Stimulated activated effector memory CD8-positive, alpha-beta T cell treated with anti-CD3 and anti-CD28 coated beads, Interleukin-12 subunit alpha, Interleukin-12 subunit beta, amount 100 ng/mL, for 72 hours (primary cell): ENCODE results near the gene AP3S1.

Source experiments
- ATAC-seq: fragments of 150-1000 bp; cut with Tn5 transposase; 2 replicates; pipeline ENCODE4 v1.10.0; 2021
- DNase-seq, 2 donors: peaks; one replicate each; pipeline ENCODE4 v3.0.0; 2021 to 2022; ENCODE audit warnings: low spot score in 2 of 2
- H3K27ac Mint-ChIP-seq: one replicate; pipeline ENCODE4 v1.8.0; 2022; ENCODE audit warnings: mild to moderate bottlenecking, mixed read lengths
- H3K36me3 Mint-ChIP-seq: one replicate; pipeline ENCODE4 v1.8.0; 2022; ENCODE audit warnings: mild to moderate bottlenecking, mixed read lengths
- H3K4me1 Mint-ChIP-seq: one replicate; pipeline ENCODE4 v1.8.0; 2022; ENCODE audit warnings: mixed read lengths
- H3K4me3 Mint-ChIP-seq: one replicate; pipeline ENCODE4 v1.8.0; 2022; ENCODE audit warnings: mild to moderate bottlenecking, mixed read lengths
- H3K9me3 Mint-ChIP-seq: one replicate; pipeline ENCODE4 v1.8.0; 2022; ENCODE audit warnings: mixed read lengths

The AP3S1 gene

GRCh38 chr5:115843444-115844130, 1.9 kb downstream of the AP3S1 start:
- no peak overlapping the region for H3K27ac Mint-ChIP-seq
- peaks cover 40% of the 10 kb centered on the region for H3K4me1 Mint-ChIP-seq
- peak overlapping the region; percentile 96 for H3K4me3 Mint-ChIP-seq
- no peak for ATAC-seq
- H3K9me3 Mint-ChIP-seq, result no peaks in the 10 kb centered on the region
- peaks cover 24% of the 10 kb centered on the region for H3K36me3 Mint-ChIP-seq
- no peak for DNase-seq

GRCh38 chr5:115844321-115844817, 2.6 kb downstream of the AP3S1 start:
- H3K4me3 Mint-ChIP-seq, result peak overlapping the region; percentile 96
- H3K27ac Mint-ChIP-seq, result no peak overlapping the region
- no peak for DNase-seq
- peaks cover 41% of the 10 kb centered on the region for H3K4me1 Mint-ChIP-seq
- peaks cover 16% of the 10 kb centered on the region for H3K36me3 Mint-ChIP-seq
- ATAC-seq, result no peak
- H3K9me3 Mint-ChIP-seq, result no peaks in the 10 kb centered on the region

GRCh38 chr5:115847290-115847689, 5.6 kb downstream of the AP3S1 start:
- Mint-ChIP-seq H3K27ac (no peak overlapping the region), H3K4me3 (no peak overlapping the region), H3K4me1 (peaks cover 46% of the 10 kb centered on the region), H3K36me3 (no peaks in the 10 kb centered on the region), H3K9me3 (no peaks in the 10 kb centered on the region)
- ATAC-seq (no peak), DNase-seq (no peak)

- ATAC-seq (no peak), DNase-seq (no peak)
- no peak overlapping the region for H3K4me3 Mint-ChIP-seq
- H3K36me3 Mint-ChIP-seq, result no peaks in the 10 kb centered on the region
- no peaks in the 10 kb centered on the region for H3K9me3 Mint-ChIP-seq
- H3K4me1 Mint-ChIP-seq, result peaks cover 36% of the 10 kb centered on the region
- H3K27ac Mint-ChIP-seq, result no peak overlapping the region
Measured at GRCh38 chr5:115849258-115849798, 7.6 kb downstream of the AP3S1 start.

- ATAC-seq (no peak), DNase-seq (no peak)
- no peak overlapping the region for H3K27ac Mint-ChIP-seq
- no peak overlapping the region for H3K4me3 Mint-ChIP-seq
- H3K36me3 Mint-ChIP-seq, result no peaks in the 10 kb centered on the region
- H3K4me1 Mint-ChIP-seq, result peaks cover 24% of the 10 kb centered on the region
- H3K9me3 Mint-ChIP-seq, result no peaks in the 10 kb centered on the region
Measured at GRCh38 chr5:115850744-115851416, 9.1 kb downstream of the AP3S1 start.

GRCh38 chr5:115854139-115854538, 12.4 kb downstream of the AP3S1 start:
- ATAC-seq, result no peak
- no peak overlapping the region for H3K27ac Mint-ChIP-seq
- H3K36me3 Mint-ChIP-seq, result no peaks in the 10 kb centered on the region
- peaks cover 41% of the 10 kb centered on the region for H3K4me1 Mint-ChIP-seq
- H3K4me3 Mint-ChIP-seq, result no peak overlapping the region
- H3K9me3 Mint-ChIP-seq, result no peaks in the 10 kb centered on the region
- DNase-seq, result no peak

- no peak overlapping the region for H3K27ac Mint-ChIP-seq
- no peaks in the 10 kb centered on the region for H3K9me3 Mint-ChIP-seq
- no peaks in the 10 kb centered on the region for H3K36me3 Mint-ChIP-seq
- DNase-seq, result no peak
- no peak overlapping the region for H3K4me3 Mint-ChIP-seq
- ATAC-seq, result no peak
- H3K4me1 Mint-ChIP-seq, result peaks cover 38% of the 10 kb centered on the region
Measured at GRCh38 chr5:115855959-115856358, 14.2 kb downstream of the AP3S1 start.

- Mint-ChIP-seq H3K9me3 (no peaks in the 10 kb centered on the region), H3K4me1 (peaks cover 42% of the 10 kb centered on the region), H3K27ac (no peak overlapping the region), H3K4me3 (no peak overlapping the region), H3K36me3 (no peaks in the 10 kb centered on the region)
- ATAC-seq, result no peak
- DNase-seq, result no peak
Measured at GRCh38 chr5:115857057-115857479, 15.3 kb downstream of the AP3S1 start.

- Mint-ChIP-seq H3K4me3 (no peak overlapping the region), H3K4me1 (peaks cover 42% of the 10 kb centered on the region)
Measured at GRCh38 chr5:115857626-115858349, 16.1 kb downstream of the AP3S1 start.

GRCh38 chr5:115858396-115858795, 16.7 kb downstream of the AP3S1 start:
- no peaks in the 10 kb centered on the region for H3K36me3 Mint-ChIP-seq
- no peak overlapping the region for H3K27ac Mint-ChIP-seq
- H3K9me3 Mint-ChIP-seq, result no peaks in the 10 kb centered on the region
- H3K4me1 Mint-ChIP-seq, result peaks cover 42% of the 10 kb centered on the region
- no peak overlapping the region for H3K4me3 Mint-ChIP-seq
- no peak for ATAC-seq
- no peak for DNase-seq

More at GRCh38 chr5:115857626-115858349, 16.1 kb downstream of the AP3S1 start:
- Mint-ChIP-seq H3K9me3 (no peaks in the 10 kb centered on the region), H3K27ac (no peak overlapping the region), H3K36me3 (no peaks in the 10 kb centered on the region)
- no peak for DNase-seq
- ATAC-seq, result peak; percentile 44

GRCh38 chr5:115859378-115859777, 17.6 kb downstream of the AP3S1 start:
- DNase-seq (no peak), ATAC-seq (no peak)
- no peaks in the 10 kb centered on the region for H3K36me3 Mint-ChIP-seq
- H3K9me3 Mint-ChIP-seq, result no peaks in the 10 kb centered on the region
- H3K4me3 Mint-ChIP-seq, result no peak overlapping the region
- no peak overlapping the region for H3K27ac Mint-ChIP-seq
- H3K4me1 Mint-ChIP-seq, result peaks cover 39% of the 10 kb centered on the region

- no peak for ATAC-seq
- no peak overlapping the region for H3K27ac Mint-ChIP-seq
- H3K4me3 Mint-ChIP-seq, result no peak overlapping the region
- H3K36me3 Mint-ChIP-seq, result peaks cover 37% of the 10 kb centered on the region
- H3K4me1 Mint-ChIP-seq, result peaks cover 14% of the 10 kb centered on the region
- H3K9me3 Mint-ChIP-seq, result no peaks in the 10 kb centered on the region
- no peak for DNase-seq
Measured at GRCh38 chr5:115869256-115869795, 27.6 kb downstream of the AP3S1 start.

- H3K9me3 Mint-ChIP-seq, result no peaks in the 10 kb centered on the region
- peaks cover 9% of the 10 kb centered on the region for H3K4me1 Mint-ChIP-seq
- H3K36me3 Mint-ChIP-seq, result peaks cover 44% of the 10 kb centered on the region
- ATAC-seq, result no peak
- DNase-seq, result no peak
- no peak overlapping the region for H3K4me3 Mint-ChIP-seq
- no peak overlapping the region for H3K27ac Mint-ChIP-seq
Measured at GRCh38 chr5:115872447-115872846, 30.7 kb downstream of the AP3S1 start.

GRCh38 chr5:115873392-115873791, 31.7 kb downstream of the AP3S1 start:
- DNase-seq (no peak), ATAC-seq (no peak)
- Mint-ChIP-seq H3K4me1 (peaks cover 9% of the 10 kb centered on the region), H3K36me3 (peaks cover 51% of the 10 kb centered on the region), H3K9me3 (no peaks in the 10 kb centered on the region), H3K27ac (peak overlapping the region; percentile 27), H3K4me3 (no peak overlapping the region)

GRCh38 chr5:115875447-115875846, 33.7 kb downstream of the AP3S1 start:
- no peak overlapping the region for H3K27ac Mint-ChIP-seq
- ATAC-seq, result no peak
- H3K4me1 Mint-ChIP-seq, result peaks cover 23% of the 10 kb centered on the region

More at GRCh38 chr5:115875447-115875846, 33.7 kb downstream of the AP3S1 start:
- H3K4me3 Mint-ChIP-seq, result no peak overlapping the region
- peaks cover 43% of the 10 kb centered on the region for H3K36me3 Mint-ChIP-seq
- H3K9me3 Mint-ChIP-seq, result no peaks in the 10 kb centered on the region
- no peak for DNase-seq
